ENCODE measurements around the gene NAT10.
"Not testable (repeated sequence)": the region's sequence is repeated elsewhere in the genome, so short reads cannot be mapped to it uniquely, and the experiment has no call there.

Gene NAT10

DNA sequence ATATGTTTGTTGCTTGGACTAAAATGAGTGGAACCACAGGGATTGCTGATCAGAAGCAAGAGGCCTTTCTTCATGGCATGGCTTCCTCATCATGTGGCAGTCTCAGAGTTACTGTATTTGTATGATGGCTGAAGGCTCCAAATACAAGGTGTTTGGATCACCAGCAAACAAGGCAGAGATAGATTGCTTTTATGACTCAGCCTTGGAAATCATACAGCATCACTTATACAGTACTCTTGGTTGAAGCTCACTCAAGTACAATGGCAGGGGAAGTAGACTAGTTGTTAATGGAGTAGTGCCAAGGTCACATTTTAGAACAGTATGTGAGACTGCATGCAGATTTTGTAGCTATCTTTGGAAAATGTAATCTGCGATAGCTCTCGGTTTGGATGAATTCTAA, 37.3 kb upstream of the NAT10 start:
- no peak overlapping the region for H3K27ac ChIP-seq
- TF ChIP-seq, protein P1, sequence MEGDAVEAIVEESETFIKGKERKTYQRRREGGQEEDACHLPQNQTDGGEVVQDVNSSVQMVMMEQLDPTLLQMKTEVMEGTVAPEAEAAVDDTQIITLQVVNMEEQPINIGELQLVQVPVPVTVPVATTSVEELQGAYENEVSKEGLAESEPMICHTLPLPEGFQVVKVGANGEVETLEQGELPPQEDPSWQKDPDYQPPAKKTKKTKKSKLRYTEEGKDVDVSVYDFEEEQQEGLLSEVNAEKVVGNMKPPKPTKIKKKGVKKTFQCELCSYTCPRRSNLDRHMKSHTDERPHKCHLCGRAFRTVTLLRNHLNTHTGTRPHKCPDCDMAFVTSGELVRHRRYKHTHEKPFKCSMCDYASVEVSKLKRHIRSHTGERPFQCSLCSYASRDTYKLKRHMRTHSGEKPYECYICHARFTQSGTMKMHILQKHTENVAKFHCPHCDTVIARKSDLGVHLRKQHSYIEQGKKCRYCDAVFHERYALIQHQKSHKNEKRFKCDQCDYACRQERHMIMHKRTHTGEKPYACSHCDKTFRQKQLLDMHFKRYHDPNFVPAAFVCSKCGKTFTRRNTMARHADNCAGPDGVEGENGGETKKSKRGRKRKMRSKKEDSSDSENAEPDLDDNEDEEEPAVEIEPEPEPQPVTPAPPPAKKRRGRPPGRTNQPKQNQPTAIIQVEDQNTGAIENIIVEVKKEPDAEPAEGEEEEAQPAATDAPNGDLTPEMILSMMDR (conservative IDR thresholded peaks at IDR 0.05): no peak

DNA sequence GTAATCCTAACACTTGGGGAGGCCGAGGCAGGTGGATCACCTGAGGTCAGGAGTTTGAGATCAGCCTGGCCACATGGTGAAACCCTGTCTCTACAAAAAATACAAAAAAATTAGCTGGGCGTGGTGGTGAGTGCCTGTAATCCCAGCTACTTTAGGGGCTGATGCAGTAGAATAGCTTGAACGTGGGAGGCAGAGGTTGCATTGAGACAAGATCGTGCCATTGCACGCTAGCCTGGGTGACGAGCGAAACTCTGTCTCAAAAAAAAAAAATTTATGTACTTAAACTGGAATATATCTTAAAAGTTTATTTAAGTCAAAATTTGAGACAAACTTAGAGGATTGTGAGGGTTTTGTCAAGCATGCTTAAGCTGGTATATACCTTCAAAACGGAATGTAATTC, 34.1 kb upstream of the NAT10 start:
- not testable (repeated sequence) for H3K27ac ChIP-seq

DNA sequence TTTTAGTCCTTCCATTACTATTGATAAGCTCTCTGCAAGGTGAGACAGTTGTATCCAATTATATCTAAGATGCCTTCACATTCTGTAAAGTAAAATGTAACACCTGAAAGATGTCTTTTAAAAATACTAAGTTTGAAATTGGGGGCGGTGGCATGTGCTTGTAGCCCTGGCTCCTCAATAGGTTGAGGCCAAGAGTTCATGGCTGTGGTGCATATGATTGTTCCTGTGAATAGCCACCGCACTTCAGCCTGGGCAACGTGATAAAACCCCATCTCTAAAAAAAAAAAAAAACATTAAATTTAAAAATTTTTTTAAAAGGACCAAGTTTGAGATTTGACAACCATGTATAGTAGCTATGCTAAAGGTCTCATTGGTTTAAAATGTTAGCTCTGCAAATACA, 33.4 kb upstream of the NAT10 start:
- TF ChIP-seq, protein P1 (conservative IDR thresholded peaks at IDR 0.05): no peak
- no peak overlapping the region for H3K27ac ChIP-seq

DNA sequence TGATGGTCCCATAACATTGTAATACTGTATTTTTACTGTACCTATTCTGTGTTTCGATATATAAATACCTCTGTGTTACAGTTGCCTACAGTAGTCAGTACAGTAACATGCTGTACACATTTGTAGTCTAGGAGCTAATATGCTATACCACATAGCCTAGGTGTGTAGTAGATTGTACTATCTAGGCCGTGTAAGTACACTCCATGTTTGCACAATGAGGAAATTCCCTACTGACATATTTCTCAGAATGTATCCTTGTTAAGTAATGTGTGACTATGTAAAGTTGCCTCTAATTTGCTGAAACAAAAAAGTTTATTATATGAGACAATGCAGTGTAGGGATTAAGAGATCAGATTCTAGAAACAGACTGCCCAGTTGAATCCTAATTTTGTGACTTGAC, 32.6 kb upstream of the NAT10 start:
- H3K27ac ChIP-seq: no peak overlapping the region
- TF ChIP-seq, protein P1 (conservative IDR thresholded peaks at IDR 0.05): no peak

DNA sequence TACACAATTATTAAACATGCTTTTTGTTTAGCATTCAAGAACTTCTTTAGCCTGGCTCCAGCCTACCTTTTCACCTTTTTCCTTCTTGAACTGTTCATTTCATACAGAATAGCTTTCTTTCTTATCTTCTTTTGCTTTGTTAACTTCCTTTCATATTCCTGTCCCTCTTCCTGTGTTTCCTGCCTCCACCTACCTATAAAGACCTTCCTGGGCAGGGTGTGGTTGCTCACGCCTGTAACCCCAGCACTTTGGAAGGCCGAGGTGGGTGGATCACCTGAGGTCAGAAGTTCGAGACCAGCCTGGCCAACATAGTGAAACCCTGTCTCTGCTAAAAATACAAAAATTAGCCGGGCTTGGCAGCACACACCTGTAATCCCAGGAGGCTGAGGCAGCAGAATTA, 31.0 kb upstream of the NAT10 start:
- TF ChIP-seq, protein P1 (conservative IDR thresholded peaks at IDR 0.05): no peak
- H3K27ac ChIP-seq: no peak overlapping the region

DNA sequence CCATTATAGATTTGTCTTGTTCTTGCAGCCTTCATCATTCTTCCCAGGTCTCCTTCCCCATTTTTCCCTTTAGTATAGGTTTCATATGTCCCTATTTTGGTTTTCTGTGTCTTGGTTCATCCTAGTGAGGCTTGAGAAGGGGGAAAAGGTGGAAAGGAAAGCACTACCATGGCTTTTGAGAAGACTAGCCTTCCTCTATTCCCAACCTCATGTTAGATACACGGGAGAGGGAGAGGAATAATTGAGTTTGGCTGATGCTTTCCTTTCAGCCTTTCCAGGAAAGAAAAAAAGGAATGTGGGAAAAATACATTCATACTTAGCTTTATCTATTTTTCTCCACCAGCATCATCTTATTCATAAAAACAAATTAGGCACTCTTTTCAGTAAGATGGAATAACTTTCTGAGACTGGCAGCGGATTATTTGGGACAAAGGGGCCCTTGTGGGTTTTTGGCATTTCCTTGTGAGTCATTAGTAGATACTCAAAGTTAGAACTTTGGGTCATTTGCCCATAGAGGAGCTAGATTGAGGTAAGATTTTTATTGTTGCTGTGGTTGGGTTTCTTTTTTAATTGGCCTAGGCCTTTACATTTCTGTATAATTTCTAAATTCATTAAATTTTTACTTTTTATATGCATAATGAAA, 30.1 kb upstream of the NAT10 start:
- H3K27ac ChIP-seq: no peak overlapping the region
- TF ChIP-seq, protein P1 (conservative IDR thresholded peaks at IDR 0.05): no peak

DNA sequence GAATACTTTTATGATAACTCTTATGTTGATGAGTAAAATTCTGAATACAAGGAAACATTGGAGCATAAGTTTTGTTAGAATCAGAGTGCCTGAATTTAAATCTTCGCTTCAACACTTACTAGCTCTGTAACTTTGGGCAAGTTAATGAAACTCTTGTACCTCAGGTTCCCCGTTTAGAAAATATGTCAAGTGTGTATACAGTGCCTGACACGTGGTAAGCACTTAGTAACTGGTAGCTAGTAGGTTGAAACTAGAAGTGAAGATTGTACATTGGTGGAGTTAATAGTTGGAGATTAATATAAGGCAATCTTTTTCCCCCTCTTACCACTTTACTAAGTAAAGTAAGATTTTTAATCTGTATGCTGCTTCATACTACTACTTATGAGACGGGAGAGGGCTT, 24.8 kb upstream of the NAT10 start:
- H3K27ac ChIP-seq: peak overlapping the region; percentile 46; the same call in 1 of the 2 replicates
- TF ChIP-seq, protein P1 (conservative IDR thresholded peaks at IDR 0.05): no peak

DNA sequence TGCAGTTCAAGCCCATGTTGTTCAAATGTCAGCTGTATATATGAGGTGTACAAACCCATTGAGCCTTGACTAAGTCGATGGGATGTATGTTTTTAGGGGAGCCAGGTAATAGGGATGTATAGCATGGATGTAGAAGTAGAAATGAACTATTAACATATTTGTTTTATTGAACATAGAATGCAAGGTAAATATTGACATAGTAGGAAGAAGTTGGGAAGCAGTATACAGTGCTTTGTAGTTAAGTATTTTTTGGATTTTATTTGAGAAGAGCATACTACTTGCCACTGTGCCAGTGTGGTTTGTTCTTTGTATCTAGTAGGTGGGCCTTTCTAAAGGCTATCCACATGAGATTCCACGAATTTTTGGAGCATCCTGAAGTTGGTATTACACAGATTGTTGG, 20.8 kb upstream of the NAT10 start:
- TF ChIP-seq, protein P1 (conservative IDR thresholded peaks at IDR 0.05): no peak
- peak overlapping the region; percentile 46 for H3K27ac ChIP-seq
